Erythroblast (primary cell): ENCODE results near the gene NLK.

Experiments used
- GATA1 ChIP-seq: IDR thresholded peaks from 2 replicates; pipeline ENCODE4 v1.6.1; 2011; ENCODE audit warnings: low read depth, mild to moderate bottlenecking, control low read depth, low read length, moderate library complexity
- POLR2A ChIP-seq: IDR thresholded peaks from 2 replicates; pipeline ENCODE4 v1.6.1; 2011; ENCODE audit warnings: mild to moderate bottlenecking, low read length

DNA sequence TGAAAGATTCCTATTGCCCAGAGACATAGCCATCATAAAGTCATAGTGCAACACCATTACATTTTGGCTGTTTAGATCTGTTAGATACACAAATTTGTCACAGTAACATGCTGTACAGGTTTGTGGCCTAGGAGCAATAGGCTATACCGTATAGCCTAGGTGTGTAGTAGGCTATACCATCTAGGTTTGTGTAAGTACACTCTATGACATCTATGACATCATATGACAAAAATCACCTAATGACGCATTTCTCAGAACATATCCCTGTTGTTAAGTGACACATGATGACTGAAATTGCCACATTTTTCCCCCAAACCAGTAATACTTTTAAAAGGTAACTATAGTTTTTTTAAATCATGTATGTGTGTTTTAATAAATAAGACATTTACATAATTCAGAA, 43.3 kb downstream of the NLK start:
- TF ChIP-seq POLR2A (no peak), GATA1 (no peak)
